Mesodermal cell (in vitro differentiated cells): ENCODE measurements around the gene GTF2IRD1.
"Not testable (repeated sequence)": the region's sequence is repeated elsewhere in the genome, so short reads cannot be mapped to it uniquely, and the experiment has no call there.

Experiments used
- H3K27ac ChIP-seq: 2 replicates; pipeline ENCODE4 v1.7.0; 2013; ENCODE audit warnings: mild to moderate bottlenecking, low read depth, low read length, moderate library complexity; ENCODE audit not compliant: severe bottlenecking
- H3K36me3 ChIP-seq: 2 replicates; pipeline ENCODE4 v1.7.1; 2013; ENCODE audit warnings: mild to moderate bottlenecking, low read length, moderate library complexity; ENCODE audit not compliant: control insufficient read depth, insufficient read depth
- H3K4me1 ChIP-seq: one replicate; pipeline ENCODE4 v1.7.1; 2013; ENCODE audit warnings: mild to moderate bottlenecking, low read length; ENCODE audit not compliant: insufficient read depth, control insufficient read depth, poor library complexity, severe bottlenecking
- H3K4me3 ChIP-seq: 2 replicates; pipeline ENCODE4 v1.7.0; 2013; ENCODE audit warnings: low read length, control low read depth, mild to moderate bottlenecking; ENCODE audit not compliant: insufficient read depth, poor library complexity, severe bottlenecking; ENCODE audit errors: extremely low read depth
- H3K9me3 ChIP-seq: 2 replicates; pipeline ENCODE4 v1.7.1; 2013; ENCODE audit warnings: mild to moderate bottlenecking, low read length, moderate library complexity; ENCODE audit not compliant: control insufficient read depth
- WGBS, 2 experiments: methylation state at CpG; one replicate each; pipeline ENCODE4 v1.1.5; 2013; ENCODE audit warnings: missing lambda C conversion rate in 2 of 2; ENCODE audit not compliant: insufficient coverage in 2 of 2; 5-methylcytosine and 5-hydroxymethylcytosine counted together

GTF2IRD1 gene

GRCh38 chr7:74414595-74415333 is 38.9 kb upstream of the GTF2IRD1 start:
- H3K4me1 ChIP-seq, H3K27ac ChIP-seq, H3K36me3 ChIP-seq, H3K9me3 ChIP-seq, H3K4me3 ChIP-seq: not testable (repeated sequence)
- WGBS, 2 experiments: 100% methylated on average over 1 of the region's 7 CpGs; no CpG with 5 or more reads in 1 of the 2 experiments

DNA sequence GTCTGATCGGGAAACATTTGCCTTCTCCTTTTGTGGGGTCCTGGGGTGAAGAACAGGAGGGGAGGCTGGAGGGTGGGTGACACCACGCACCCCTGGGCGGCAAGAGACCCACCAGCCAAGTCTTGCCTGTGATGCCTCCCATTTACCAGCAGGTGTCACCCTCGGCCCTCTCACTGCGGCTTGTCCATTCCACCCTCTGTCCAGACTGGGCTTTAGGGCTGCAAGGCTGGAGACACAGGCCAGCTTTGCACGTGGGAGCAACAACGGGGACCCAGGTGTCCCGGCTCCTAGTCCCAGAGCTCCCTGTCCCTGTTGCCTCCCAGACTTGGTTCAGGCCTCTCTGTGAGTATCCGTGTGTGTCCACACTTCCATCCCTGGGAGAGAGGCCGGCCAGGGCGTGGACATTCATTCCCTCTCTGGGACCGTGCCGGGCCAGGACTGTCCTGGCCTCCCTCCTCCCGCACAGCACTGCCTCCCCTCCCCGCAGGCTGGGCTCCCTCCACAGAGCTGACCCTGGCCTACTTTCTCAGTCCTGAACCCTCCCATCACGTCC is 36.2 kb upstream of the GTF2IRD1 start:
- H3K9me3 ChIP-seq: no peaks in the 10 kb centered on the region
- no peaks in the 10 kb centered on the region for H3K4me1 ChIP-seq
- no peak overlapping the region for H3K4me3 ChIP-seq
- H3K36me3 ChIP-seq: no peaks in the 10 kb centered on the region
- H3K27ac ChIP-seq: no peak overlapping the region
- 40 to 49% methylated on average over 8 to 12 of the region's 16 CpGs for WGBS, 2 experiments

GRCh38 chr7:74418076-74418475 is 35.6 kb upstream of the GTF2IRD1 start:
- H3K4me1 ChIP-seq: no peaks in the 10 kb centered on the region

DNA sequence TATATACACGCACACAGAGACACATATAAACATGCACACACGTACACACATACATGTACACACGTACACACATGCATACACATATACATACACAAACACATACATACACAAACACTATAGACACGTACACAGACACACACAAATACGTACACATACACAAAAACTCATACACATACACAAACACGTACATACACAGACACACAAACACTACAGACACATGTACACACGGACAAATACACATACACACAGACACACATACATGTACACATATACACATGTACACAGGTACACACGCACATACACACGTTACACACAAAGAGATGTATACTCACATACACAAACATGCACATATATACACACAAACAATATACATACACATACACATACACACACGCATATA is 35.2 kb upstream of the GTF2IRD1 start:
- 84 to 86% methylated on average over 10 of the region's 10 CpGs for WGBS, 2 experiments
- no peaks in the 10 kb centered on the region for H3K9me3 ChIP-seq
- no peaks in the 10 kb centered on the region for H3K36me3 ChIP-seq
- H3K4me3 ChIP-seq: no peak overlapping the region
- no peaks in the 10 kb centered on the region for H3K4me1 ChIP-seq
- no peak overlapping the region for H3K27ac ChIP-seq

More at GRCh38 chr7:74418076-74418475, 35.6 kb upstream of the GTF2IRD1 start:
- Histone ChIP-seq H3K27ac (no peak overlapping the region), H3K4me3 (no peak overlapping the region), H3K36me3 (no peaks in the 10 kb centered on the region), H3K9me3 (no peaks in the 10 kb centered on the region)
- WGBS, 2 experiments: 93 to 98% methylated on average over 4 to 8 of the region's 8 CpGs

DNA sequence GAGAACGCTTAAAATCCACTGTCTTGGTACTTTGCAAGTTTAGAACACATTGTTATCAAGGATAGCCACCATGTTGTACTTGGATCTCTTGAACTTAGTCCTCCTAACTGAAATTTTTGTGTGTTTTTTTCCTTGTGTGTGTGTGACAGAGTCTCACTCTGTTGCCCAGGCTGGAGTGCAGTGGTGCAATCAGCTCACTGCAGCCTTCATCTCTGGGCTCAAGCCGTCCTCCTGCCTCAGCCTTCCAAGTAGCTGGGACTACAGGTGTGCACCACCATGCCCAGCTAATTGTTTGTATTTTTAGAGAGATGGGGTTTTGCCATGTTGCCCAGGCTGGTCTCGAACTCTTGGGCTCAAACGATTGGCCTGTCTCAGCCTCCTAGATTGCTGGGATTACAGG is 34.5 kb upstream of the GTF2IRD1 start:
- not testable (repeated sequence) for H3K4me3 ChIP-seq, H3K4me1 ChIP-seq, H3K9me3 ChIP-seq, H3K27ac ChIP-seq, H3K36me3 ChIP-seq
- 80 to 93% methylated on average over 1 to 2 of the region's 4 CpGs for WGBS, 2 experiments

DNA sequence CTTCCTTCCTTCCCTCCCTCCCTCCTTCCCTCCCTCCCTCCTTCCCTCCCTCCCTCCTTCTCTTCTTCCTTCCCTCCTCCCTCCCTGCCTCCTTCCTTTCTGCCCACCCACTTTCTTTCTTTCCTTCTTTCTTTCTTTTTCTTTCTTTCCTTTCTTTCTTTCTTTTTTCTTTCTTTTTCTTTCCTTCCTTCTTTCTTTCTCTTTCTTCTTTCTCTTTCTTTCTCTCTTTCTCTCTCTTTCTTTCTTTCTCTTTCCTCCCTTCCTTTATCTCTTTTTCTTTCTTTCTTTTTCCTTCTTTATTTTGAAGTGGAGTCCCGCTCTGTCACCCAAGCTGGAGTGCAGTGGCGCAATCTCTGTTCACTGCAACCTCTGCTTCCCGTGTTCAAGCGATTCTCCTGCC is 33.7 kb upstream of the GTF2IRD1 start:
- no peaks in the 10 kb centered on the region for H3K36me3 ChIP-seq
- no peak overlapping the region for H3K27ac ChIP-seq
- 89 to 94% methylated on average over 3 to 4 of the region's 4 CpGs for WGBS, 2 experiments
- H3K4me3 ChIP-seq: no peak overlapping the region
- H3K9me3 ChIP-seq: no peaks in the 10 kb centered on the region
- H3K4me1 ChIP-seq: no peaks in the 10 kb centered on the region

- WGBS, 2 experiments: 90% methylated on average over 7 to 9 of the region's 10 CpGs
- H3K36me3 ChIP-seq: no peaks in the 10 kb centered on the region
- peaks cover 4% of the 10 kb centered on the region for H3K4me1 ChIP-seq
- no peak overlapping the region for H3K4me3 ChIP-seq
- H3K27ac ChIP-seq: no peak overlapping the region
- no peaks in the 10 kb centered on the region for H3K9me3 ChIP-seq
Observed at GRCh38 chr7:74424291-74424880, 29.3 kb upstream of the GTF2IRD1 start.

GRCh38 chr7:74428023-74428422 is 25.7 kb upstream of the GTF2IRD1 start:
- Histone ChIP-seq H3K36me3 (no peaks in the 10 kb centered on the region), H3K9me3 (no peaks in the 10 kb centered on the region), H3K27ac (no peak overlapping the region), H3K4me1 (peaks cover 4% of the 10 kb centered on the region), H3K4me3 (no peak overlapping the region)
- WGBS, 2 experiments: 90 to 100% methylated on average over 1 to 4 of the region's 4 CpGs

DNA sequence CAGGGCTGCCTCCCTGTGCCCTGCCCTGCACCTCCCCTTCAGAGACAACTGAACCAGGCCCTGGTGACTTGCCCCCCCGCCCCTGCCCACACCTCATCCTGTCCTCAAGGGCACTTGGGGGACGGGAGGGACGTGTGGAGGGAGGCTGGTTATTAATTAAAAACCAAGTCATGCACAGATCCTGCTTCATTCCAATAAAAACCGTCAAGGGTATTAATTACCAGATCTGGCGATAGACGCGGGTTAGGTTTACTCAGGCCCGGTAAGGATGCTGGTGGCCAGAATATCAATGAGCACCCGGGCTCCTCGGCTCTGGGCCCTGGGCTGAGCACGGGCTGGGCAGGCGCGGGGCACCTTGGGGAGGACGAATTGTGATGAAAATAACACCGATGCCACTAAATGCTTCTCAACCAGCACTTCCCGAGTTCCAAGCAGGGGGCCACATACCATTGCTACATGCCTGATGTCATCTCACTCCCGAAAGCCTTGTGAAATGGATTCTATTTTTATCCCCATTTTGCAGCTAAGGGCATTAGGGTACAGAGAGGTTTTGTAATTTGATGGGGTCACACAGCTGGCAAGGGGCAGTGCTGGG is 24.5 kb upstream of the GTF2IRD1 start:
- H3K36me3 ChIP-seq: no peaks in the 10 kb centered on the region
- WGBS, 2 experiments: 15 to 21% methylated on average over 8 to 13 of the region's 17 CpGs
- no peak overlapping the region for H3K4me3 ChIP-seq
- no peaks in the 10 kb centered on the region for H3K9me3 ChIP-seq
- H3K4me1 ChIP-seq: peaks cover 4% of the 10 kb centered on the region
- no peak overlapping the region for H3K27ac ChIP-seq

DNA sequence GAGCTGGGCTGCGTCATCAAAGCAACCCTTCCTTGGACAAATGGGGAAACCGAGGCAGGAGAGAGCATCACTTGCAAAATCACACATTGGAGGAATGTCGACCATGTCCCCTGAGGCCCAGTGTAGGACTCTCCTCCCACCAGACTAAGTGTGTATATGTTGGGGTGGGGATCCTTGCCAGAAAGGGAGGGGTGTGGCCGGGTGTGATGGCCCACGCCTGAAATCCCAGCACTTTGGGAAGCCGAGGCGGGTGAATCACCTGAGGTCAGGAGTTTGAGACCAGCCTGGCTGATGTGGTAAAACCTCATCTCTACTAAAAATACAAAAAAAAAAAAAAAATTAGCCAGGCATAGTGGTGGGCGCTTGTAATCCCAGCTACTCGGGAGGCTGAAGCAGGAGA is 23.3 kb upstream of the GTF2IRD1 start:
- not testable (repeated sequence) for H3K36me3 ChIP-seq, H3K27ac ChIP-seq, H3K4me1 ChIP-seq, H3K9me3 ChIP-seq, H3K4me3 ChIP-seq
- WGBS, 2 experiments: 90 to 92% methylated on average over 2 to 4 of the region's 9 CpGs
